MCF 10A (cell line): ENCODE results near the gene B3GAT1. TPM values are rescaled to one million over a fixed set of nuclear protein-coding genes. Genes with fewer than 3 reads are reported as not detected.

ENCODE experiments used
- BruUV-seq: library from RNA; stranded (reverse); fragments of 400-500 nt; replicated peaks from 2 replicates; lab custom pipeline; 2021; lab: Mats Ljungman, UMichigan
- CTCF ChIA-PET: fragments of 300-600 bp; sonication (Branson Sonifier 250); formaldehyde crosslinking; extraction: SDS; loops from one replicate; lab custom pipeline; 2021; ENCODE audit warnings: antibody characterized with exemption, inconsistent platforms; lab: Yijun Ruan, JAX
- POLR2A ChIA-PET: fragments of 300-600, 350-650 bp; sonication (Branson Sonifier 250); formaldehyde crosslinking; extraction: SDS; loops from one replicate; lab custom pipeline; 2020; ENCODE audit warnings: antibody characterized with exemption, inconsistent platforms; lab: Yijun Ruan, JAX
- DNase-seq: peaks from one replicate; pipeline ENCODE4 v3.0.0-alpha.2; 2018; ENCODE audit not compliant: unreplicated experiment
- H3K27ac Mint-ChIP-seq: one replicate; pipeline ENCODE4 v1.8.0; 2022; ENCODE audit warnings: mild to moderate bottlenecking, low read depth, mixed read lengths; ENCODE audit not compliant: unreplicated experiment
- H3K27me3 Mint-ChIP-seq: one replicate; pipeline ENCODE4 v1.8.0; 2022; ENCODE audit warnings: mixed read lengths; ENCODE audit not compliant: insufficient read depth, unreplicated experiment
- H3K36me3 Mint-ChIP-seq: one replicate; pipeline ENCODE4 v1.8.0; 2022; ENCODE audit warnings: mild to moderate bottlenecking, moderate library complexity, mixed read lengths; ENCODE audit not compliant: insufficient read depth, unreplicated experiment
- H3K4me1 Mint-ChIP-seq: one replicate; pipeline ENCODE4 v1.8.0; 2022; ENCODE audit warnings: mixed read lengths; ENCODE audit not compliant: insufficient read depth, unreplicated experiment
- H3K4me3 Mint-ChIP-seq: one replicate; pipeline ENCODE4 v1.8.0; 2022; ENCODE audit warnings: mild to moderate bottlenecking, moderate library complexity, mixed read lengths; ENCODE audit not compliant: unreplicated experiment
- H3K9me3 Mint-ChIP-seq: one replicate; pipeline ENCODE4 v1.8.0; 2022; ENCODE audit warnings: mixed read lengths; ENCODE audit not compliant: unreplicated experiment
- intact Hi-C: fragments of 100-400 bp; cut with micrococcal nuclease; formaldehyde crosslinking; loops from 2 replicates; pipeline ENCODE4 v1.14.1; 2022
- total RNA-seq: library from RNA; stranded (reverse); gene quantifications from 2 replicates; pipeline ENCODE4 v1.2.3, GENCODE V29; 2022
- TF ChIP-seq, protein P1 (sequence below): fragments of 200-600 bp; IDR thresholded peaks from one replicate; pipeline ENCODE4 v1.8.0; 2022; ENCODE audit warnings: antibody characterized with exemption, mild to moderate bottlenecking; ENCODE audit not compliant: unreplicated experiment

The B3GAT1 gene
- total RNA-seq, 1 experiment from 2014 or later, result not detected

DNA sequence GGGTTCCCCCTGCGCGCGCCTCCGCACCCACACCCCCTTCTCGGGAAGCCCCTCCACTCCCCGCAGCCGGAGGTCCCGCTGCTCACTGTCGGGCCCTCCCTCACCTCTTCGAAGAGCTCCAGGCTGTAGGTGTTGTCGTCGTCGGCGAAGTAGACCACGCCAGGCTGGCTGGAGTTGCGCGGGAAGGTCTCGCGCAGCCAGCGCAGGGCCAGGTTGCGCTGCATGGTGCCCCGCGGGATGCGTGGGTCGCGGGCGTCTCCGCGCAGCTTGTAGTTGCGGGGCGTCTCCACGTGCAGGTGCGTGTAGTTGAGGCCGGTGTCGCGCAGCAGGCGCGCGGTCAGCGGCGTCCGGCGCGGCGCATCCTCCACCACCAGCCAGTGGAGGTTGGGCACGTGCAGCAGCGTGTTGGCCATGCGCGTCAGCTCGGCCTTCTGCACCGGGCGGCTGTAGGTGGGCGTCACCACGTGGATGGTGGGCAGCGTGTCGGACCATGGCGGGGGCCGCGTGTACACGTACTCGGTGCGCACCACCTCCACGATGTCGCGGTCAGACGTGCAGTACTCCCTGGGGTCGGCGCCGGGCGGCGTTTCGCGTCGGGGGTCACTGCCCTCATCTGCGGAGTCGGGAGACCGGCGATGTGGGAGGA lies 28.3 kb downstream of the B3GAT1 start:
- no peak overlapping the region for H3K4me3 Mint-ChIP-seq
- intact Hi-C loops, result no loop called here
- TF ChIP-seq, protein P1, sequence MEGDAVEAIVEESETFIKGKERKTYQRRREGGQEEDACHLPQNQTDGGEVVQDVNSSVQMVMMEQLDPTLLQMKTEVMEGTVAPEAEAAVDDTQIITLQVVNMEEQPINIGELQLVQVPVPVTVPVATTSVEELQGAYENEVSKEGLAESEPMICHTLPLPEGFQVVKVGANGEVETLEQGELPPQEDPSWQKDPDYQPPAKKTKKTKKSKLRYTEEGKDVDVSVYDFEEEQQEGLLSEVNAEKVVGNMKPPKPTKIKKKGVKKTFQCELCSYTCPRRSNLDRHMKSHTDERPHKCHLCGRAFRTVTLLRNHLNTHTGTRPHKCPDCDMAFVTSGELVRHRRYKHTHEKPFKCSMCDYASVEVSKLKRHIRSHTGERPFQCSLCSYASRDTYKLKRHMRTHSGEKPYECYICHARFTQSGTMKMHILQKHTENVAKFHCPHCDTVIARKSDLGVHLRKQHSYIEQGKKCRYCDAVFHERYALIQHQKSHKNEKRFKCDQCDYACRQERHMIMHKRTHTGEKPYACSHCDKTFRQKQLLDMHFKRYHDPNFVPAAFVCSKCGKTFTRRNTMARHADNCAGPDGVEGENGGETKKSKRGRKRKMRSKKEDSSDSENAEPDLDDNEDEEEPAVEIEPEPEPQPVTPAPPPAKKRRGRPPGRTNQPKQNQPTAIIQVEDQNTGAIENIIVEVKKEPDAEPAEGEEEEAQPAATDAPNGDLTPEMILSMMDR, result no peak
- H3K4me1 Mint-ChIP-seq, result no peaks in the 10 kb centered on the region
- H3K27me3 Mint-ChIP-seq, result peaks cover 7% of the 10 kb centered on the region
- DNase-seq, result no peak
- peaks cover 4% of the 10 kb centered on the region for H3K36me3 Mint-ChIP-seq
- ChIA-PET CTCF (no interaction called here), POLR2A (no interaction called here)
- no peaks in the 10 kb centered on the region for H3K9me3 Mint-ChIP-seq
- BruUV-seq, result no TSS peak
- no peak overlapping the region for H3K27ac Mint-ChIP-seq

DNA sequence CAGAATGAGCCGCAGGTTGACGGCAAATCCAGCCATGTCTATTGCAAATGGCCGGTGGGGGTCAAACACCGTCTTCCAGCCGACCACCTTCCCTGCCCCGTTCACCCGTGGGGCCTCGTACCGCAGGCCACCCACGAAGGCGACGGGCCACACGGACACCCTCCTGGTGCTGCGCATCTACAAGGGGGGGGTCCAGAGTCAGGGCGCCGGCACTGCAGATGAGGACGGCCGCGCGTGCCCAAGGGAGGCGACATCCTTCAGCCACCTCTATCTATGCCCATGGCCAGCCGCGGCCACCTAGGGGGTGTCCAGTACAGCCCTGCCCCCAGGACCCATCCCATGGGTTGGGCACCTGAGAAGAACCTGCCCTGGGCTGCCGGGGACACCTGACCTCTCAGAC lies 29.2 kb downstream of the B3GAT1 start:
- peaks cover 4% of the 10 kb centered on the region for H3K36me3 Mint-ChIP-seq
- no peak overlapping the region for H3K4me3 Mint-ChIP-seq
- TF ChIP-seq, protein P1, result no peak
- no peak for DNase-seq
- ChIA-PET CTCF (no interaction called here), POLR2A (interaction anchor here (0.6 kb wide), 1 partner anchor 679 kb away, joined by 3 read pairs; no protein-coding TSS in a partner anchor)
- H3K4me1 Mint-ChIP-seq, result no peaks in the 10 kb centered on the region
- peaks cover 7% of the 10 kb centered on the region for H3K27me3 Mint-ChIP-seq
- intact Hi-C loops, result no loop called here
- BruUV-seq, result no TSS peak
- no peaks in the 10 kb centered on the region for H3K9me3 Mint-ChIP-seq
- no peak overlapping the region for H3K27ac Mint-ChIP-seq

DNA sequence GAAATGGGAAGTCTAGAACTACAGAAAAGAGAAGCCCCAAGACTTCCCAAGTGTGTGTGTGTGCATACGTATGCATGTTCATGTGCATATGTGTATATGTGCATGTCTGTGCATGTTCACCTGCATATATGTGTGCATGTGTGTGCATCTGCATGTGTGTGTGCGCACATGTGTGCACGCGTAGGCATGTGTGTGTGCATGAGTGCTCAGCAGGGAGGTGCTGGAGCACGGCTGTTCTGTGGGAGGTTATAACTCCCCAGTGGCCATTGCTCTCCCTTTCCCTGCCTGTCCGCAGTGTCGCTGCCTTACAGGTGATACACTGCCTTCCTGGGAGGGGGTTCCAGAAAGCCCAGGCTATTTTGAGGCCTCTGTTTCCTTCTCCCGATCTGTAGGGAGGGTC lies 29.8 kb downstream of the B3GAT1 start:
- peaks cover 4% of the 10 kb centered on the region for H3K36me3 Mint-ChIP-seq
- peaks cover 7% of the 10 kb centered on the region for H3K27me3 Mint-ChIP-seq
- TF ChIP-seq, protein P1, result no peak
- ChIA-PET CTCF (no interaction called here), POLR2A (no interaction called here)
- intact Hi-C loops, result no loop called here
- no peaks in the 10 kb centered on the region for H3K9me3 Mint-ChIP-seq
- no peak for DNase-seq
- no peak overlapping the region for H3K4me3 Mint-ChIP-seq
- H3K4me1 Mint-ChIP-seq, result no peaks in the 10 kb centered on the region
- no peak overlapping the region for H3K27ac Mint-ChIP-seq
- no TSS peak for BruUV-seq

DNA sequence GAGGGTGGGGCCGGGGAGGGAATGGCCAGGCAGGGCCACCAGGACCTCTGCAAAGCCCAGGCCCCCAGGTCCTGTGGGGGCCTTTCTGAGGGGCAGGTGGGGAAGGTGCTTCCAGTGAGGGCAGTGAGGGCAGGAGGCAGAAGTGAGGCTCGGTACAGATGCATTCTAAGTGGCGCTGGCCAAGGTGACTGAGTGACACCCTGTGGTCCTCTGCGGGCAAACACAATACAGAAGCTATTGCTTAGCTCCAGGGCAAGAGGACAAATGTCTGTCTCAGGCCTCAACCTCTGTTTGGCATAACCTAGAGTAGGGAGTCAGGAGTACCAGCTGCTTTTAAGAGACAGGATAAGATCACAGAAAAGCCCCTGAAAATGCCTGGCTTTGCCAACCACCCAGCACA lies 31.3 kb downstream of the B3GAT1 start:
- DNase-seq, result no peak
- intact Hi-C loops, result no loop called here
- no peak overlapping the region for H3K4me3 Mint-ChIP-seq
- H3K36me3 Mint-ChIP-seq, result peaks cover 4% of the 10 kb centered on the region
- no peaks in the 10 kb centered on the region for H3K4me1 Mint-ChIP-seq
- no peak overlapping the region for H3K27ac Mint-ChIP-seq
- POLR2A ChIA-PET, result no interaction called here
- H3K9me3 Mint-ChIP-seq, result no peaks in the 10 kb centered on the region
- CTCF ChIA-PET, result interaction anchor here (0.6 kb wide), 1 partner anchor 176 kb away, joined by 3 read pairs; no protein-coding TSS in a partner anchor
- TF ChIP-seq, protein P1, result no peak
- peaks cover 7% of the 10 kb centered on the region for H3K27me3 Mint-ChIP-seq
- BruUV-seq, result no TSS peak
